H1 (cell line): Measurements from ENCODE around the gene ANKH.

ENCODE experiments used
- CHD1 ChIP-seq: IDR thresholded peaks from 2 replicates; pipeline ENCODE4 v1.6.1; 2012; ENCODE audit warnings: low read depth, low read length, improper control_type of control experiment
- CTCF ChIP-seq, 3 experiments: IDR thresholded peaks; 1 replicate in 2 of 3; 2 replicates in 1 of 3; pipeline versions ENCODE4 v1.5.1 to v1.6.1; 2011; ENCODE audit warnings: low read length in 3 of 3, mild to moderate bottlenecking in 3 of 3, inconsistent platforms in 2 of 3, low read depth in 1 of 3, moderate library complexity in 1 of 3; ENCODE audit not compliant: insufficient read depth in 1 of 3; ENCODE audit errors: control extremely low read depth in 1 of 3
- EP300 ChIP-seq, 2 experiments: IDR thresholded peaks; 1 replicate in 1 of 2; 2 replicates in 1 of 2; pipeline ENCODE4 v1.6.1; 2011 to 2012; ENCODE audit warnings: low read depth in 2 of 2, low read length in 2 of 2, mild to moderate bottlenecking in 2 of 2, borderline replicate concordance in 1 of 2, inconsistent platforms in 1 of 2, moderate library complexity in 1 of 2
- EZH2 ChIP-seq: fragments of 200-600 bp; sonication (generic); IDR thresholded peaks from 2 replicates; pipeline ENCODE4 v1.7.1; 2012; ENCODE audit warnings: low read depth, mild to moderate bottlenecking, moderate library complexity, low read length, inconsistent platforms; ENCODE audit not compliant: severe bottlenecking
- FOSL1 ChIP-seq: IDR thresholded peaks from 2 replicates; pipeline ENCODE4 v1.6.1; 2011; ENCODE audit warnings: mild to moderate bottlenecking, low read depth, low read length, moderate library complexity; ENCODE audit not compliant: insufficient read depth
- JUN ChIP-seq: IDR thresholded peaks from 2 replicates; pipeline ENCODE4 v1.6.1; 2011; ENCODE audit warnings: low read depth, mild to moderate bottlenecking, improper control_type of control experiment, low read length
- MAX ChIP-seq: IDR thresholded peaks from 2 replicates; pipeline ENCODE4 v1.6.1; 2012; ENCODE audit warnings: inconsistent platforms
- PHF8 ChIP-seq: fragments of 200-600 bp; sonication (generic); conservative IDR thresholded peaks from 2 replicates; pipeline ENCODE4 v1.7.1; 2012; ENCODE audit warnings: low read depth, mild to moderate bottlenecking, inconsistent platforms, low read length, moderate library complexity
- POLR2A ChIP-seq, 2 experiments: IDR thresholded peaks; 1 replicate in 1 of 2; 2 replicates in 1 of 2; pipeline ENCODE4 v1.6.1; 2011; ENCODE audit warnings: low read depth in 2 of 2, low read length in 2 of 2, mild to moderate bottlenecking in 2 of 2; ENCODE audit errors: control extremely low read depth in 1 of 2
- POLR2AphosphoS5 ChIP-seq: IDR thresholded peaks from 2 replicates; pipeline ENCODE4 v1.6.1; 2011; ENCODE audit warnings: low read depth, low read length
- TCF12 ChIP-seq: IDR thresholded peaks from 2 replicates; pipeline ENCODE4 v1.6.1; 2011; ENCODE audit warnings: low read depth, mild to moderate bottlenecking, low read length
- YY1 ChIP-seq: IDR thresholded peaks from 2 replicates; pipeline ENCODE4 v1.6.1; 2011; ENCODE audit warnings: low read depth, mild to moderate bottlenecking, low read length
- ZNF274 ChIP-seq: IDR thresholded peaks from 2 replicates; pipeline ENCODE4 v1.7.0; 2012; ENCODE audit warnings: low read length, borderline replicate concordance; ENCODE audit errors: extremely low read depth

- no peak for TF ChIP-seq EZH2
- no peak for TF ChIP-seq TCF12
- no peak for TF ChIP-seq CTCF (IDR thresholded peaks at IDR 0.05; ENCODE audit: control extremely low read depth in 1 of 3, insufficient read depth in 1 of 3, low read depth in 1 of 3, low read length in 3 of 3)
- TF ChIP-seq EP300 (IDR thresholded peaks at IDR 0.05; ENCODE audit: borderline replicate concordance in 1 of 2, low read depth in 2 of 2, low read length in 2 of 2) = no peak
- TF ChIP-seq JUN = no peak
- TF ChIP-seq YY1 = no peak
- TF ChIP-seq POLR2A (IDR thresholded peaks at IDR 0.05; ENCODE audit: control extremely low read depth in 1 of 2, low read depth in 2 of 2, low read length in 2 of 2) = no peak
- TF ChIP-seq PHF8 = no peak
- no peak for TF ChIP-seq POLR2AphosphoS5
- TF ChIP-seq FOSL1 = no peak
- TF ChIP-seq MAX = no peak
- no peak for TF ChIP-seq CHD1
- no peak for TF ChIP-seq ZNF274
Observed at GRCh38 chr5:14854799-14855198, 16.8 kb downstream of the ANKH start.
